SKM-1 treated with dmso at 0.1 percent for 144 hours (cell line): ENCODE measurements around the gene FLT1.

Source experiments
- DNase-seq: peaks from one replicate; lab custom pipeline; 2025; ENCODE audit not compliant: unreplicated experiment; lab: John Stamatoyannopoulos, UW

FLT1 gene

GRCh38 chr13:28464861-28465460, 30.0 kb downstream of the FLT1 start:
- no peak for DNase-seq

GRCh38 chr13:28463481-28463880, 31.4 kb downstream of the FLT1 start:
- DNase-seq = no peak

GRCh38 chr13:28459911-28460310, 35.0 kb downstream of the FLT1 start:
- no peak for DNase-seq

- DNase-seq = no peak
These were observed 36.3 kb downstream of the FLT1 start for GRCh38 chr13:28458608-28459007.

GRCh38 chr13:28458051-28458450, 36.9 kb downstream of the FLT1 start:
- DNase-seq = no peak

- DNase-seq = no peak
These were observed 37.4 kb downstream of the FLT1 start for GRCh38 chr13:28457521-28457920.

- no peak for DNase-seq
These were observed 39.2 kb downstream of the FLT1 start for GRCh38 chr13:28455580-28456194.

- no peak for DNase-seq
These were observed 42.2 kb downstream of the FLT1 start for GRCh38 chr13:28452755-28453154.

GRCh38 chr13:28451482-28452217, 43.3 kb downstream of the FLT1 start:
- no peak for DNase-seq

GRCh38 chr13:28449826-28450773, 44.8 kb downstream of the FLT1 start:
- no peak for DNase-seq

- no peak for DNase-seq
These were observed 46.1 kb downstream of the FLT1 start for GRCh38 chr13:28448651-28449358.

GRCh38 chr13:28447989-28448388, 46.9 kb downstream of the FLT1 start:
- DNase-seq = no peak

- no peak for DNase-seq
These were observed 47.7 kb downstream of the FLT1 start for GRCh38 chr13:28447206-28447605.

GRCh38 chr13:28442839-28443238, 52.1 kb downstream of the FLT1 start:
- DNase-seq = no peak

GRCh38 chr13:28441529-28441928, 53.4 kb downstream of the FLT1 start:
- no peak for DNase-seq

GRCh38 chr13:28440774-28441504, 54.0 kb downstream of the FLT1 start:
- DNase-seq = no peak

- DNase-seq = no peak
These were observed 56.2 kb downstream of the FLT1 start for GRCh38 chr13:28438598-28439334.

GRCh38 chr13:28438067-28438466, 56.9 kb downstream of the FLT1 start:
- no peak for DNase-seq

GRCh38 chr13:28435917-28436316, 59.0 kb downstream of the FLT1 start:
- DNase-seq = no peak
